Fibroblast of lung (primary cell): ENCODE results near the gene TMEM244. TPM values are rescaled to one million over a fixed set of nuclear protein-coding genes. Genes with fewer than 3 reads are reported as not detected.

Experiments
- DNase-seq, 2 donors: peaks; one replicate each; pipeline versions ENCODE4 v3.0.0 to v3.0.0-alpha.2; 2010; ENCODE audit warnings: low read depth in 2 of 2
- H2AFZ ChIP-seq: 2 replicates; pipeline ENCODE4 v1.5.1; 2012; ENCODE audit warnings: low read length, control low read depth, inconsistent platforms
- H3K27ac ChIP-seq: 2 replicates; pipeline ENCODE4 v1.5.1; 2011; ENCODE audit warnings: low read length, control low read depth; ENCODE audit not compliant: insufficient read depth
- H3K27me3 ChIP-seq: 2 replicates; pipeline ENCODE4 v1.5.1; 2011; ENCODE audit warnings: mild to moderate bottlenecking, low read length; ENCODE audit not compliant: control insufficient read depth, insufficient read depth
- H3K36me3 ChIP-seq: 2 replicates; pipeline ENCODE4 v1.5.1; 2011; ENCODE audit warnings: low read length; ENCODE audit not compliant: control insufficient read depth, insufficient read depth
- H3K4me1 ChIP-seq: 2 replicates; pipeline ENCODE4 v1.5.1; 2011; ENCODE audit warnings: low read length; ENCODE audit not compliant: control insufficient read depth, insufficient read depth; ENCODE audit errors: extremely low read depth
- H3K4me2 ChIP-seq: 2 replicates; pipeline ENCODE4 v1.5.1; 2011; ENCODE audit warnings: low read length, control low read depth; ENCODE audit not compliant: insufficient read depth; ENCODE audit errors: extremely low read depth
- H3K4me3 ChIP-seq, 4 experiments: fragments of 200-600 bp in 1 of 4; sonication (generic) in 1 of 4; replicated peaks in 1 of 4; 2 replicates each; pipeline ENCODE4 v1.5.1; 2011 to 2016; ENCODE audit warnings: low read length in 4 of 4, low read depth in 3 of 4, mild to moderate bottlenecking in 3 of 4, control low read depth in 2 of 4, inconsistent platforms in 1 of 4, mixed read lengths in 1 of 4; ENCODE audit not compliant: insufficient read depth in 1 of 4; ENCODE audit errors: control extremely low read depth in 1 of 4
- H3K79me2 ChIP-seq: 2 replicates; pipeline ENCODE4 v1.5.1; 2012; ENCODE audit warnings: mild to moderate bottlenecking, low read length, inconsistent platforms; ENCODE audit not compliant: control insufficient read depth, insufficient read depth
- H3K9ac ChIP-seq: 2 replicates; pipeline ENCODE4 v1.5.1; 2011; ENCODE audit warnings: mild to moderate bottlenecking, low read length, control low read depth; ENCODE audit not compliant: insufficient read depth
- H3K9me3 ChIP-seq: 2 replicates; pipeline ENCODE4 v1.5.1; 2012; ENCODE audit warnings: low read depth, low read length; ENCODE audit not compliant: control insufficient read depth, insufficient read depth
- H4K20me1 ChIP-seq: 2 replicates; pipeline ENCODE4 v1.5.1; 2011; ENCODE audit warnings: low read length; ENCODE audit not compliant: control insufficient read depth, insufficient read depth; ENCODE audit errors: extremely low read depth
- CTCF ChIP-seq, 2 donors: IDR thresholded peaks in 1 of 2; conservative IDR thresholded peaks in 1 of 2; 1 replicate in 1 of 2; 2 replicates in 1 of 2; pipeline ENCODE4 v1.5.1; 2011 to 2012; ENCODE audit warnings: low read length in 2 of 2, control low read depth in 1 of 2, inconsistent platforms in 1 of 2, low read depth in 1 of 2, mild to moderate bottlenecking in 1 of 2
- EZH2 ChIP-seq: IDR thresholded peaks from 2 replicates; pipeline ENCODE4 v1.5.1; 2012; ENCODE audit warnings: low read length, control low read depth, mild to moderate bottlenecking; ENCODE audit errors: missing control alignments
- polyA plus RNA-seq, 2 donors: library from polyadenylated mRNA; depleted of rRNA in 1 of 2; stranded (reverse) in 1 of 2; unstranded in 1 of 2; fragments of >200 nt; gene quantifications; 2 replicates each; pipeline ENCODE4 v1.2.1, GENCODE V29; 2011 to 2012; ENCODE audit warnings: missing spikeins in 1 of 2
- total RNA-seq: library from RNA; depleted of rRNA; stranded (reverse); fragments of >200 nt; gene quantifications from 2 replicates; pipeline ENCODE4 v1.2.1, GENCODE V29; 2014

The TMEM244 gene
- total and polyA plus RNA-seq, 2 donors (not counting 1 experiment from before 2014, with no cell fraction given): not detected

GRCh38 chr6:129785047-129785755, 75.9 kb downstream of the TMEM244 start:
- H3K4me1 ChIP-seq: no peaks in the 10 kb centered on the region
- no peak overlapping the region for H2AFZ ChIP-seq
- no peak for TF ChIP-seq CTCF (conservative IDR thresholded peaks at IDR 0.05 in 1 of 2, IDR thresholded peaks at IDR 0.05 in 1 of 2; ENCODE audit: low read depth in 1 of 2, low read length in 2 of 2)
- no peak for TF ChIP-seq EZH2
- H3K4me2 ChIP-seq: no peak overlapping the region
- H3K79me2 ChIP-seq: no peaks in the 10 kb centered on the region
- H3K27me3 ChIP-seq: no peaks in the 10 kb centered on the region
- peak; percentile 20 to 21 for DNase-seq
- H3K9ac ChIP-seq: no peak overlapping the region
- no peaks in the 10 kb centered on the region for H4K20me1 ChIP-seq
- no peaks in the 10 kb centered on the region for H3K36me3 ChIP-seq
- H3K27ac ChIP-seq: no peak overlapping the region
- no peak overlapping the region for H3K4me3 ChIP-seq
- no peaks in the 10 kb centered on the region for H3K9me3 ChIP-seq

Other genes with a start within 250 kb of the TMEM244 start
- 22.9 and 38.3 TPM in 2 replicates for gene ARHGAP18, start 151.1 kb downstream of the TMEM244 start, total RNA-seq
- gene ARHGAP18, start 151.1 kb downstream of the TMEM244 start, polyA plus RNA-seq: 18.6 and 46.7 TPM in 2 replicates
- gene L3MBTL3, start 157.3 kb upstream of the TMEM244 start, total RNA-seq: 5.6 and 6.4 TPM in 2 replicates
- gene L3MBTL3, start 157.3 kb upstream of the TMEM244 start, polyA plus RNA-seq: 3.6 and 6.7 TPM in 2 replicates